ENCODE measurements around the gene HEXIM1. TPM values are rescaled to one million over a fixed set of nuclear protein-coding genes. Genes with fewer than 3 reads are reported as not detected.

HEXIM1 gene
- total RNA-seq, 1 donor from 2014 or later = 48.1 TPM

- H3K4me1 Mint-ChIP-seq (ENCODE audit: low read depth) = no peaks in the 10 kb centered on the region
- intact Hi-C loops (cut with micrococcal nuclease) = loop anchor here (10.0 kb wide), 1 partner anchor 276 kb away; the partner anchor contains the start of gene GFAP
- peaks cover 2% of the 10 kb centered on the region for H3K27me3 Mint-ChIP-seq (ENCODE audit: low read depth)
- H3K4me3 Mint-ChIP-seq (ENCODE audit: low read depth) = no peak overlapping the region
- H3K27ac Mint-ChIP-seq = no peak overlapping the region
- no peak for DNase-seq (ENCODE audit: low spot score)
- H3K9me3 Mint-ChIP-seq = no peaks in the 10 kb centered on the region
- H3K36me3 Mint-ChIP-seq (ENCODE audit: low read depth) = no peaks in the 10 kb centered on the region
Measured at GRCh38 chr17:45190503-45191255, 42.4 kb downstream of the HEXIM1 start.

- Mint-ChIP-seq H3K4me1 (ENCODE audit: low read depth) (peaks cover 4% of the 10 kb centered on the region), H3K36me3 (ENCODE audit: low read depth) (no peaks in the 10 kb centered on the region), H3K27me3 (ENCODE audit: low read depth) (no peaks in the 10 kb centered on the region), H3K9me3 (no peaks in the 10 kb centered on the region), H3K4me3 (ENCODE audit: low read depth) (no peak overlapping the region), H3K27ac (no peak overlapping the region)
- no peak for DNase-seq (ENCODE audit: low spot score)
- intact Hi-C loops (cut with micrococcal nuclease) = loop anchor here (10.0 kb wide), 1 partner anchor 281 kb away; the partner anchor contains the start of gene GFAP
Measured at GRCh38 chr17:45195424-45195823, 47.1 kb downstream of the HEXIM1 start.

GRCh38 chr17:45197108-45197507 lies 48.8 kb downstream of the HEXIM1 start:
- intact Hi-C loops (cut with micrococcal nuclease) = loop anchor here (1.0 to 10.0 kb wide), 2 partner anchors 62 to 282 kb away; partner anchors contain the start of genes ACBD4 and GFAP
- Mint-ChIP-seq H3K4me1 (ENCODE audit: low read depth) (peaks cover 4% of the 10 kb centered on the region), H3K9me3 (no peaks in the 10 kb centered on the region), H3K36me3 (ENCODE audit: low read depth) (no peaks in the 10 kb centered on the region), H3K4me3 (ENCODE audit: low read depth) (no peak overlapping the region), H3K27me3 (ENCODE audit: low read depth) (no peaks in the 10 kb centered on the region), H3K27ac (no peak overlapping the region)
- DNase-seq (ENCODE audit: low spot score) = no peak

GRCh38 chr17:45197555-45198334 lies 49.5 kb downstream of the HEXIM1 start:
- intact Hi-C loops (cut with micrococcal nuclease) = loop anchor here (1.0 to 10.0 kb wide), 2 partner anchors 62 to 283 kb away; partner anchors contain the start of genes ACBD4 and GFAP
- Mint-ChIP-seq H3K9me3 (no peaks in the 10 kb centered on the region), H3K4me3 (ENCODE audit: low read depth) (no peak overlapping the region), H3K27ac (no peak overlapping the region), H3K4me1 (ENCODE audit: low read depth) (peaks cover 4% of the 10 kb centered on the region), H3K36me3 (ENCODE audit: low read depth) (no peaks in the 10 kb centered on the region), H3K27me3 (ENCODE audit: low read depth) (no peaks in the 10 kb centered on the region)
- peak; percentile 76 for DNase-seq (ENCODE audit: low spot score)

- Mint-ChIP-seq H3K4me1 (ENCODE audit: low read depth) (peaks cover 6% of the 10 kb centered on the region), H3K27ac (no peak overlapping the region), H3K36me3 (ENCODE audit: low read depth) (no peaks in the 10 kb centered on the region), H3K4me3 (ENCODE audit: low read depth) (no peak overlapping the region), H3K9me3 (no peaks in the 10 kb centered on the region), H3K27me3 (ENCODE audit: low read depth) (no peaks in the 10 kb centered on the region)
- intact Hi-C loops (cut with micrococcal nuclease) = no loop called here
- DNase-seq (ENCODE audit: low spot score) = no peak
Measured at GRCh38 chr17:45200701-45201100, 52.4 kb downstream of the HEXIM1 start.

- no peak for DNase-seq (ENCODE audit: low spot score)
- Mint-ChIP-seq H3K4me1 (ENCODE audit: low read depth) (peaks cover 6% of the 10 kb centered on the region), H3K27me3 (ENCODE audit: low read depth) (no peaks in the 10 kb centered on the region), H3K27ac (no peak overlapping the region), H3K36me3 (ENCODE audit: low read depth) (peaks cover 4% of the 10 kb centered on the region), H3K9me3 (no peaks in the 10 kb centered on the region), H3K4me3 (ENCODE audit: low read depth) (no peak overlapping the region)
- intact Hi-C loops (cut with micrococcal nuclease) = no loop called here
Measured at GRCh38 chr17:45201457-45201856, 53.2 kb downstream of the HEXIM1 start.

Other genes starting within 250 kb of the HEXIM1 start
- gene EFTUD2, start 249.0 kb upstream of the HEXIM1 start, total RNA-seq = 194 and 215 TPM in 2 replicates
- 0.34 TPM in 1 of 2 replicates, not detected in the other for gene GFAP, start 233.0 kb upstream of the HEXIM1 start, total RNA-seq
- 46.7 and 47.1 TPM in 2 replicates for gene KIF18B, start 200.7 kb upstream of the HEXIM1 start, total RNA-seq
- 0.41 and 0.48 TPM in 2 replicates for gene C1QL1, start 180.2 kb upstream of the HEXIM1 start, total RNA-seq
- 30.0 and 31.0 TPM in 2 replicates for gene DCAKD, start 96.8 kb upstream of the HEXIM1 start, total RNA-seq
- 165 and 173 TPM in 2 replicates for gene NMT1, start 87.2 kb upstream of the HEXIM1 start, total RNA-seq
- gene PLCD3, start 16.0 kb upstream of the HEXIM1 start, total RNA-seq = 4.0 and 4.4 TPM in 2 replicates
- 12.8 and 15.9 TPM in 2 replicates for gene ACBD4, start 12.8 kb upstream of the HEXIM1 start, total RNA-seq
- gene HEXIM2, start 13.4 kb downstream of the HEXIM1 start, total RNA-seq = 7.5 and 7.8 TPM in 2 replicates
- gene FMNL1, start 73.4 kb downstream of the HEXIM1 start, total RNA-seq = 469 and 475 TPM in 2 replicates
- 0.37 and 0.67 TPM in 2 replicates for gene SPATA32, start 113.6 kb downstream of the HEXIM1 start, total RNA-seq
- 45.6 and 49.5 TPM in 2 replicates for gene MAP3K14, start 168.5 kb downstream of the HEXIM1 start, total RNA-seq

All from activated T-helper 2 cell treated with anti-CD3 and anti-CD28 coated beads, Interferon-gamma antibody, Interleukin-2, Interleukin-4, amounts not matched to agents 10 μg/mL and 5 μg/mL and 100 μg/mL, durations not matched to agents 14 hours and 24 hours and 36 hours (primary cell).